ENCODE measurements around the gene SMYD3. TPM values are rescaled to one million over a fixed set of nuclear protein-coding genes. Genes with fewer than 3 reads are reported as not detected.

SMYD3 gene
- total and polyA plus RNA-seq, 9 of the 15 experiments (the other 6 are each of a cell fraction or from before 2014, with no cell fraction given): 128 to 440 (median 197) TPM

GRCh38 chr1:246182149-246182851 lies 324.8 kb downstream of the SMYD3 start (continued):
- TF ChIP-seq BCOR (IDR thresholded peaks at IDR 0.05): peak; percentile 56
- no peak for TF ChIP-seq NFIX (CRISPR knock-in tag; IDR thresholded peaks at IDR 0.05; ENCODE audit: low read depth)
- peak; percentile 65; the same call in 1 of the 2 replicates for TF ChIP-seq ZBTB7A (IDR thresholded peaks at IDR 0.05; ENCODE audit: borderline replicate concordance, control insufficient read depth, low read depth, low read length)
- peak; percentile 70 for TF ChIP-seq EHMT2 (IDR thresholded peaks at IDR 0.05)
- TF ChIP-seq CREB3L1 (IDR thresholded peaks at IDR 0.05; ENCODE audit: borderline replicate concordance, low read depth): no peak
- peak; percentile 28 to 76 for TF ChIP-seq AFF1 (IDR thresholded peaks at IDR 0.05; ENCODE audit: low read depth in 1 of 2, partially characterized antibody in 2 of 2)
- peak; percentile 60; the same call in 1 of the 2 replicates for TF ChIP-seq MEF2D (tag; conservative IDR thresholded peaks at IDR 0.05; ENCODE audit: low read depth)
- TF ChIP-seq ZBTB9 (CRISPR knock-in tag; IDR thresholded peaks at IDR 0.05): 0 out of 2 replicates have a peak, but pooled peaks have one; percentile 13
- peak; percentile 80 for TF ChIP-seq PKNOX1 (IDR thresholded peaks at IDR 0.05)
- no peak for TF ChIP-seq SUPT5H (IDR thresholded peaks at IDR 0.05)
- peak; percentile 60 for TF ChIP-seq MTA2 (IDR thresholded peaks at IDR 0.05; ENCODE audit: low read depth)
- TF ChIP-seq MNT (conservative IDR thresholded peaks at IDR 0.05): peak; percentile 8 to 16; a peak in 1 of 4 replicates
- no peak for TF ChIP-seq MBD1 (CRISPR knock-in tag; IDR thresholded peaks at IDR 0.05)
- peak; percentile 80 for TF ChIP-seq BRD9 (IDR thresholded peaks at IDR 0.05; ENCODE audit: low read depth, partially characterized antibody)

Data from K562 (cell line).